CD4-positive, alpha-beta memory T cell (primary cell): ENCODE measurements around the gene TTC16. TPM values are rescaled to one million over a fixed set of nuclear protein-coding genes. Genes with fewer than 3 reads are reported as not detected.

Source experiments
- CTCF ChIA-PET: fragments of 350-600 bp; sonication (Branson Sonifier 250); formaldehyde crosslinking; loops from one replicate; lab custom pipeline; 2021; ENCODE audit warnings: inconsistent platforms; ENCODE audit not compliant: partially characterized antibody; lab: Charles Lee
- POLR2A ChIA-PET: fragments of 350-600 bp; sonication (Branson Sonifier 250); formaldehyde crosslinking; loops from one replicate; lab custom pipeline; 2021; ENCODE audit not compliant: partially characterized antibody; lab: Charles Lee
- DNase-seq, 5 donors: peaks; one replicate each; pipeline versions ENCODE4 v3.0.0 to v3.0.0-alpha.2; 2020 to 2022; ENCODE audit warnings: mixed read lengths in 1 of 5
- H3K27ac ChIP-seq: one replicate; pipeline ENCODE4 v1.7.0; 2013; ENCODE audit warnings: low read depth, low read length
- H3K27me3 ChIP-seq: 2 replicates; pipeline ENCODE4 v1.7.0; 2013; ENCODE audit warnings: mild to moderate bottlenecking, low read length, moderate library complexity; ENCODE audit not compliant: insufficient read depth
- H3K36me3 ChIP-seq: 2 replicates; pipeline ENCODE4 v1.7.0; 2013; ENCODE audit warnings: mild to moderate bottlenecking, low read length, moderate library complexity; ENCODE audit not compliant: insufficient read depth
- H3K4me1 ChIP-seq: 2 replicates; pipeline ENCODE4 v1.7.0; 2013; ENCODE audit warnings: mild to moderate bottlenecking, low read length, moderate library complexity; ENCODE audit not compliant: insufficient read depth
- H3K4me3 ChIP-seq, 2 donors: one replicate each; pipeline ENCODE4 v1.7.0; 2013; ENCODE audit warnings: low read length in 2 of 2, mild to moderate bottlenecking in 1 of 2
- H3K9me3 ChIP-seq, 2 donors: one replicate each; pipeline ENCODE4 v1.7.0; 2013; ENCODE audit warnings: low read length in 2 of 2, control low read depth in 1 of 2; ENCODE audit not compliant: control insufficient read depth in 1 of 2
- H3K27ac Mint-ChIP-seq, 7 donors: one replicate each; pipeline ENCODE4 v1.8.0; 2020 to 2021; ENCODE audit warnings: mixed read lengths in 7 of 7, mild to moderate bottlenecking in 6 of 7, inconsistent platforms in 3 of 7, moderate library complexity in 3 of 7
- H3K27me3 Mint-ChIP-seq, 2 donors: one replicate each; pipeline ENCODE4 v1.8.0; 2020 to 2021; ENCODE audit warnings: mixed read lengths in 2 of 2
- H3K36me3 Mint-ChIP-seq, 2 donors: one replicate each; pipeline ENCODE4 v1.8.0; 2020 to 2021; ENCODE audit warnings: mixed read lengths in 2 of 2, inconsistent platforms in 1 of 2, mild to moderate bottlenecking in 1 of 2
- H3K4me1 Mint-ChIP-seq, 4 donors: one replicate each; pipeline ENCODE4 v1.8.0; 2020 to 2021; ENCODE audit warnings: mixed read lengths in 4 of 4, mild to moderate bottlenecking in 1 of 4
- H3K4me3 Mint-ChIP-seq, 8 donors: one replicate each; pipeline ENCODE4 v1.8.0; 2020 to 2021; ENCODE audit warnings: mixed read lengths in 8 of 8, mild to moderate bottlenecking in 7 of 8, moderate library complexity in 6 of 8, inconsistent platforms in 3 of 8
- H3K9me3 Mint-ChIP-seq, 8 donors: one replicate each; pipeline ENCODE4 v1.8.0; 2020 to 2021; ENCODE audit warnings: mixed read lengths in 8 of 8, mild to moderate bottlenecking in 5 of 8, inconsistent platforms in 3 of 8, moderate library complexity in 1 of 8
- intact Hi-C: fragments of 100-400 bp; cut with micrococcal nuclease; formaldehyde crosslinking; loops from one replicate; pipeline ENCODE4 v1.15.1; 2023
- polyA plus RNA-seq, 2 donors: library from polyadenylated mRNA; unstranded; fragments of 300-500 nt; fragmentation: Illumina TruSeq; gene quantifications; one replicate each; pipeline ENCODE4 v1.2.3, GENCODE V29; 2021
- total RNA-seq, 2 experiments: library from RNA; stranded (reverse); gene quantifications; one replicate each; pipeline ENCODE4 v1.2.3, GENCODE V29; 2021

The TTC16 gene
- total and polyA plus RNA-seq, 4 experiments from 2014 or later, result 0.09 to 2.6 (median 2.1) TPM

DNA sequence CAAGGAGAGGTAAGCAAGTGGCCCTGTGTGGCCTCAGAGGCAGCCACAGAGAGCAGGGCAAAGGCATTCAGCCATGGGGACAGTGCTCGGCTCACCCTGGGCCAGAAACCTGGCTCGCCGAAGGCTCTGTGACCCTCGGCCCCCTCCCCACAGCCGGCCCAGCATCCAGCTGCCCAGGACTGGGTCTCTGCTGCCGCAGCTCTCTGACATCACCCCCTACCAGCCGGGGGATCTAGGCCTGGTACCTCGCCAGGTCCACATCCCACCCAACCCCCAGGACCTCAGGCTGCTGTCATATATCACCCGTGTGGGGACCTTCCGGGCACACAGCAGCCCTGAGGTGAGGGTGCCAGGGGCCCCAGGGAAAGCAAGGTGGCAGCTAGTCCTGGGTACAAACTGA is 3.0 kb upstream of the TTC16 start:
- no peak for DNase-seq
- Histone ChIP-seq H3K36me3 (no peaks in the 10 kb centered on the region), H3K27ac (no peak overlapping the region), H3K27me3 (no peaks in the 10 kb centered on the region), H3K4me3 (no peak overlapping the region), H3K4me1 (peaks cover 31% of the 10 kb centered on the region), H3K9me3 (no peaks in the 10 kb centered on the region)
- ChIA-PET CTCF (no interaction called here), POLR2A (interaction anchor here (1.0 to 2.0 kb wide), 2 partner anchors 14 to 22 kb away, joined by 3 to 7 read pairs; partner anchors contain the start of gene TOR2A)
- Mint-ChIP-seq H3K27ac (no peak overlapping the region), H3K4me1 (peaks cover 15 to 35% (median 26%) of the 10 kb centered on the region in 4 donors), H3K36me3 (peaks cover 0 to 6% of the 10 kb centered on the region in 2 donors), H3K27me3 (no peaks in the 10 kb centered on the region), H3K9me3 (no peaks in the 10 kb centered on the region), H3K4me3 (peak overlapping the region in 2 of 8 donors; percentile 61 to 65)
- intact Hi-C loops, result no loop called here

DNA sequence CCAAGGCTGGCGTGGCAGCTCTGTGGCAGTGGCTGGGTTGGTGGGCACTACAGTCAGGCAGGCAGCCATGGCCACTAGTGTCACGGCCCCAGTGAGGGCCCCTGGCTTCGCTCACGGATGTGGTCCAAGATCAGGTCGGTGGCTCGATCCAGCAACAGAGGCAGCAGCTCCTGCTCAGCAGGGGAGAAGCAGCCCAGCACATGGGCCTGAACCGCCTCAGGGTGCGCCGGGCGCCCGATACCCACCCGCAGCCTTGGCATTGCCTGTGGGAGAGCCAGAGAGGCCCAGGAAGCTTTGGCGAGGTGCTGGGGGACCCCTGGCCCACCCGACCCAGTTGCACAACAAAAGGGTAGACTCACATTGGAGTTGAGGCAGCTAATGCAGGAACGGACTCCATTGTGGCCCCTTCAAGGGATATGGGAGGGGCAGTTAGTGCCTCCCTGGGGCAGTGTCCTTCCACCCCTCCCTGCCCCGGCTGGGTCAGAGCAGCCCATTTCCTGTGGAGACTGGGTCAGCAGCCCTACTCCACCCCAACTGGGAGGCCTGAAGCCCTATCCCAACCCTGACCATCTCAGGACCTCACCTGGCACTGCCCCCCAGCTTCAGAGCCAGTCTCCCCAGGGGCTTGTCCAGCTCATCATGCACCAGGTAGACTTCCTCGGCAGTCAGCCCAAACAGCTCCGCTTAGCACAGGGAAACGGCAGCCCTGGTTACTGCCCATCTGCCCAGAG is 1.7 kb upstream of the TTC16 start:
- H3K27me3 Mint-ChIP-seq, result no peaks in the 10 kb centered on the region
- peaks cover 15 to 35% (median 27%) of the 10 kb centered on the region in 4 donors for H3K4me1 Mint-ChIP-seq
- H3K27ac Mint-ChIP-seq, result peak overlapping the region; percentile 48 to 85 (median 73)
- Histone ChIP-seq H3K4me3 (peak overlapping the region in 1 of 2 donors; percentile 37), H3K27ac (no peak overlapping the region), H3K9me3 (no peaks in the 10 kb centered on the region), H3K27me3 (no peaks in the 10 kb centered on the region), H3K36me3 (no peaks in the 10 kb centered on the region), H3K4me1 (peaks cover 33% of the 10 kb centered on the region)
- POLR2A ChIA-PET, result interaction anchor here (0.9 to 6.3 kb wide), 5 partner anchors 10 to 74 kb away, joined by 3 to 39 read pairs (median 5); partner anchors contain the start of gene TOR2A
- intact Hi-C loops, result loop anchor here (2.0 kb wide), 1 partner anchor 101 kb away; the partner anchor contains the start of gene STXBP1
- H3K36me3 Mint-ChIP-seq, result peaks cover 0 to 6% of the 10 kb centered on the region in 2 donors
- H3K4me3 Mint-ChIP-seq, result peak overlapping the region; percentile 61 to 84 (median 79)
- CTCF ChIA-PET, result interaction anchor here (1.8 to 3.4 kb wide), 2 partner anchors 21 to 71 kb away, joined by 5 to 23 read pairs; partner anchors contain the start of gene TOR2A
- no peak for DNase-seq
- no peaks in the 10 kb centered on the region for H3K9me3 Mint-ChIP-seq

DNA sequence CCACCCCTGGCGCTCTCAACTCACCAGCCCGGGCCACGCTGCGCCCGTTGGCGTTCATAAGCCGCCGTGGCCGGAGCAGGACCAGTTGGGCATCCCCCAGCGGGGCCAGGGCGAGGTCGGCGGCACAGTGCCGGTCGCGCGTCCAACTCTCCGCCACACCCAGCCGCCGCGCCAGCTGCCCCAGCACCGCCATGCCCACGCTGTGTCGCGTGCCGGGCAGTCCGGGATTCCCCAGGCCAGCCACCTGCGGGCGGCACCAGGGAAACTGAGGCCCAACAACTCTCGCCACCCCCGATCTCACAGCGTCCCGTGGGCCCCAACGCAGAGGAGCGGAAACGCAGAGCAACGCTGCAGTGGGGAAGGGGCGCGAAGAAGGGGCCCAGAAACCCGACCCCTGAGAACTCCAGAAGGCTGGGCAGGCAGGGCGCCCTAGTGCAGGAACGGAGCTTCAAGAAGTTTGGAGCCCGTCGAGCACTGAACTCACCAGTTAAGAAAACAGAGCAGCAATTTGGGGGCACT is 869 bp upstream of the TTC16 start:
- peaks cover 41% of the 10 kb centered on the region for H3K4me1 ChIP-seq
- H3K27me3 ChIP-seq, result no peaks in the 10 kb centered on the region
- peaks cover 0 to 6% of the 10 kb centered on the region in 2 donors for H3K36me3 Mint-ChIP-seq
- peaks cover 22 to 42% (median 33%) of the 10 kb centered on the region in 4 donors for H3K4me1 Mint-ChIP-seq
- no peak for DNase-seq
- no peaks in the 10 kb centered on the region for H3K9me3 ChIP-seq
- H3K27ac ChIP-seq, result peak overlapping the region; percentile 71
- no peaks in the 10 kb centered on the region for H3K9me3 Mint-ChIP-seq
- peak overlapping the region; percentile 45 to 91 for H3K4me3 ChIP-seq
- ChIA-PET POLR2A (interaction anchor here (0.9 to 6.3 kb wide), 16 partner anchors 10 to 264 kb away, joined by 3 to 39 read pairs (median 5); partner anchors contain the start of genes CDK9, LRSAM1, PIP5KL1 and RPL12), CTCF (interaction anchor here (1.0 to 3.4 kb wide), 4 partner anchors 7 to 70 kb away, joined by 3 to 23 read pairs (median 4); partner anchors contain the start of gene TOR2A)
- peak overlapping the region; percentile 95 to 100 (median 99) for H3K4me3 Mint-ChIP-seq
- H3K36me3 ChIP-seq, result no peaks in the 10 kb centered on the region
- intact Hi-C loops, result loop anchor here (1.0 to 5.0 kb wide), 4 partner anchors 16 to 263 kb away; partner anchors contain the start of genes LRSAM1, RPL12, STXBP1 and TOR2A
- peak overlapping the region; percentile 83 to 99 (median 98) for H3K27ac Mint-ChIP-seq
- H3K27me3 Mint-ChIP-seq, result no peaks in the 10 kb centered on the region

DNA sequence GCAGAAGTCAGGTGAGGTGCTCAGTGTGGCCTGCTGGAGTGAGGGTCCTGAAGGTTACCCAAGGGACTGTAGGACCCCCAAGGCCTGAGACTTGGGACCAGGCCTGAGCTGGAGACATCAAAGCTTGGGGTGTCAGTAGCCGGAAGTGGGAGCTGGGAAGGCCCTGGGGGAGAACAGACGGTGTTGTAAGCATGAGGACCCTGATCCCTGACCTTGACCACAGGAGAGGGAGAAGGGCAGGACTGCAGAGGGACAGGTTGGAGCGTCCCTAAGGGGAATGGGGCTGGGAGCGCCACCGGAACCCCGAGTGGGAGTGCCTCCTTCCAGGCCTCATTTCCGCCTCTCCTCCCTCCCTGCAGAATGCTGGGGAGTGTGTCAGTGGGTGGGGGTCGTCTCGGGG is 533 bp downstream of the TTC16 start:
- Histone ChIP-seq H3K27me3 (no peaks in the 10 kb centered on the region), H3K36me3 (no peaks in the 10 kb centered on the region), H3K9me3 (no peaks in the 10 kb centered on the region), H3K27ac (peak overlapping the region; percentile 71), H3K4me1 (peaks cover 42% of the 10 kb centered on the region), H3K4me3 (peak overlapping the region in 1 of 2 donors; percentile 91)
- POLR2A ChIA-PET, result interaction anchor here (0.7 to 6.3 kb wide), 14 partner anchors 8 to 1320 kb away, joined by 3 to 39 read pairs (median 5); partner anchors contain the start of genes CDK9, LRSAM1, MIGA2 and RPL12
- Mint-ChIP-seq H3K9me3 (no peaks in the 10 kb centered on the region), H3K27me3 (no peaks in the 10 kb centered on the region), H3K4me1 (peaks cover 24 to 39% (median 29%) of the 10 kb centered on the region in 4 donors), H3K4me3 (peak overlapping the region; percentile 15 to 100 (median 98)), H3K36me3 (peaks cover 0 to 6% of the 10 kb centered on the region in 2 donors), H3K27ac (peak overlapping the region; percentile 83 to 99 (median 98))
- CTCF ChIA-PET, result interaction anchor here (0.9 to 3.4 kb wide), 4 partner anchors 9 to 194 kb away, joined by 3 to 23 read pairs (median 3); partner anchors contain the start of gene TOR2A
- intact Hi-C loops, result loop anchor here (5.0 kb wide), 1 partner anchor 264 kb away; the partner anchor contains the start of genes LRSAM1 and RPL12
- peak in 1 of 5 donors; percentile 41 for DNase-seq

DNA sequence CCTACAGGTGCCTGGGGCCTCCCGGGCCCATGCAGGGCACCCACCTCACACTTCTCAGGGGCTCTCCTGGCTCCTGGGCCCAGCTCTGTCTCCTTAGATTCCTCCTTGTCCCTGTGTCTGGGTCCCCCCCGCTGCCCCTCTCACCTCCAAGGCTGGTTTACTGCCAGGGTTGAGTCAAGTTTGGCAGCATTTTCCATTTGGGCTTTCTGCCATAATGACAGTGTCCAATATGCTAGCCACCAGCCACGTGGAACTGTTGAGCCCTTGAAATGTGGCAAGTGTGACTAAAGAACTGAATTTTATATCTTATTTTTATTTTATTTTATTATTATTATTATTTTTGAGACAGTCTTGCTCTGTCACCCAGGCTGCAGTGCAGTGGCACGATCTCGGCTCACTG is 1.9 kb downstream of the TTC16 start:
- Mint-ChIP-seq H3K36me3 (peaks cover 0 to 6% of the 10 kb centered on the region in 2 donors), H3K27ac (peak overlapping the region in 2 of 7 donors; percentile 68 to 71), H3K9me3 (no peaks in the 10 kb centered on the region), H3K4me3 (peak overlapping the region in 1 of 8 donors; percentile 54), H3K4me1 (peaks cover 21 to 40% (median 27%) of the 10 kb centered on the region in 4 donors), H3K27me3 (no peaks in the 10 kb centered on the region)
- Histone ChIP-seq H3K36me3 (no peaks in the 10 kb centered on the region), H3K9me3 (no peaks in the 10 kb centered on the region), H3K4me3 (no peak overlapping the region), H3K4me1 (peaks cover 39% of the 10 kb centered on the region), H3K27me3 (no peaks in the 10 kb centered on the region), H3K27ac (no peak overlapping the region)
- CTCF ChIA-PET, result interaction anchor here (1.6 kb wide), 1 partner anchor 17 kb away, joined by 7 read pairs; the partner anchor contains the start of gene TOR2A
- DNase-seq, result peak in 1 of 5 donors; percentile 11
- POLR2A ChIA-PET, result interaction anchor here (1.1 to 6.3 kb wide), 2 partner anchors 14 to 17 kb away, joined by 3 to 39 read pairs; partner anchors contain the start of gene TOR2A
- intact Hi-C loops, result loop anchor here (5.0 kb wide), 1 partner anchor 265 kb away; the partner anchor contains the start of genes LRSAM1 and RPL12

DNA sequence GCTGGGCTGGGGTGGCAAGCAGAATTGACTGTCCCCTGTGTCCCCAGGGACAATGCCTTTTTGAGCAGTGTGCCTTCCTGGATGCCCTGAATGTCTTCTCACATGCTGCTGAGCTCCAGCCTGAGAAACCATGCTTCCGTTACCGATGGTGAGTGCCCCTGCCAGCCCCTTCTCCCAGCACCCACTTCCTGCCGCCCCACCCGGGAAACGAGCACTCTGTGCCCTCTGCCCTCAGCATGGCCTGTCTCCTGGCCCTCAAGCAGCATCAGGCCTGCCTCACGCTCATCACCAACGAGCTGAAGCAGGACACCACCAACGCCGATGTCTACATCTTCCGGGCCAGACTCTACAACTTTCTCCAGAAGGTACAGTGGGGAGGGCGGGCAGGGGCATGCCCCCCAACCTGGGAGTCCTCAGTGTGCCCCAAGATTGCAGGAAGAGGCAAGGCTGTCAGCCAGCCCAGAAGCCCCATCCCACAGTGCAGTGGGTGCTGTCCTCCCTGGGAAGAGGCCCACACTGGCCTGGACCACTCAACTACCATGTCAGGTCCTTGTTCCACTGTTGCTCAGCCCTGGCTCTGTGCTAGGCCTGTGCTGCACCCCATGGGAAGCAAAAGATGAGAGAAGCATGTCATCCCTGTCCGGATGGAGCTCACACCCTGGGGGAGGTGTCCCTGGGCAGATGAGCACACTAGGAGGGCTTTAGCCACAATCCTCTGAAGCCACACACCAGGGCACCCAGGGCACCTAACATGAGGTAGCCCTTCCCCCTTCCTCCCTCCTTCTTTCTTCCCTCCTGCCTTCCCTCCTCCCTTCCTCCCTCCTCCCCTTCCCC is 4.4 kb downstream of the TTC16 start:
- H3K27ac Mint-ChIP-seq, result peak overlapping the region; percentile 79 to 96 (median 85)
- CTCF ChIA-PET, result interaction anchor here (0.9 to 1.7 kb wide), 2 partner anchors 12 to 21 kb away, joined by 3 to 4 read pairs; no protein-coding TSS in a partner anchor

More for the DNA sequence above, 4.4 kb downstream of the TTC16 start:
- H3K27ac ChIP-seq, result peak overlapping the region; percentile 13
- no peak overlapping the region for H3K4me3 ChIP-seq
- intact Hi-C loops, result no loop called here
- DNase-seq, result peak; percentile 27 to 46 (median 44)
- H3K4me3 Mint-ChIP-seq, result peak overlapping the region in 7 of 8 donors; percentile 30 to 81 (median 73)
- H3K27me3 ChIP-seq, result no peaks in the 10 kb centered on the region
- H3K9me3 ChIP-seq, result no peaks in the 10 kb centered on the region
- H3K27me3 Mint-ChIP-seq, result no peaks in the 10 kb centered on the region
- H3K36me3 Mint-ChIP-seq, result peaks cover 0 to 6% of the 10 kb centered on the region in 2 donors
- H3K4me1 ChIP-seq, result peaks cover 30% of the 10 kb centered on the region
- POLR2A ChIA-PET, result interaction anchor here (0.6 to 6.3 kb wide), 3 partner anchors 14 to 112 kb away, joined by 3 to 39 read pairs (median 4); partner anchors contain the start of gene TOR2A
- H3K4me1 Mint-ChIP-seq, result peaks cover 19 to 37% (median 23%) of the 10 kb centered on the region in 4 donors
- H3K9me3 Mint-ChIP-seq, result no peaks in the 10 kb centered on the region
- H3K36me3 ChIP-seq, result no peaks in the 10 kb centered on the region
